ENCODE data around the gene CXorf58.

GRCh38 chrX:23870041-23870440, 37.8 kb upstream of the CXorf58 start:
- TF ChIP-seq CTCF (IDR thresholded peaks at IDR 0.05) (no peak), POLR2A (IDR thresholded peaks at IDR 0.05) (no peak), POLR2AphosphoS5 (IDR thresholded peaks at IDR 0.05) (no peak)
